ENCODE data around the gene IL17REL.

DNA sequence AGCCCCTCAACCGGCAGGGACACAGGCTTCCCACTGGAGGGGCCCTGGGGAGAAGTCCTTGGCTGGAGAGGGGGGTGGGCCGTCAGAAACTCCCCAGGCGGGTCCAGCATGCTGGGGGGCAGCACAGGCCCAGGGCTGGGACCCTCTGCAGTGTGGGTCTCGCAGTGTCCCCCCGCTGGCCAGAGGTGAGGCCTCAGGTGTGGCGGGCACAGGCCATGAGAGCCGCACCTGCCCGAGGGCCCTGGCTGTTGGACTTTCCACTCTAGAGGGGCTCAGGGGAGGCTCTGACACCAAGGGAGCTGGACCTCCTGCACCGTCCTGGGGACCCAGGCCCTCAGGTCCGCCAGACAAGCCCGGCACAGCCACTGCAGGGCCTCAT is 62.7 kb downstream of the IL17REL start:
- TF ChIP-seq CREB1 (IDR thresholded peaks at IDR 0.05; ENCODE audit: low read depth) (no peak), CHD2 (IDR thresholded peaks at IDR 0.05; ENCODE audit: borderline replicate concordance, low read depth, low read length) (no peak)
- TF ChIP-seq, protein P1, sequence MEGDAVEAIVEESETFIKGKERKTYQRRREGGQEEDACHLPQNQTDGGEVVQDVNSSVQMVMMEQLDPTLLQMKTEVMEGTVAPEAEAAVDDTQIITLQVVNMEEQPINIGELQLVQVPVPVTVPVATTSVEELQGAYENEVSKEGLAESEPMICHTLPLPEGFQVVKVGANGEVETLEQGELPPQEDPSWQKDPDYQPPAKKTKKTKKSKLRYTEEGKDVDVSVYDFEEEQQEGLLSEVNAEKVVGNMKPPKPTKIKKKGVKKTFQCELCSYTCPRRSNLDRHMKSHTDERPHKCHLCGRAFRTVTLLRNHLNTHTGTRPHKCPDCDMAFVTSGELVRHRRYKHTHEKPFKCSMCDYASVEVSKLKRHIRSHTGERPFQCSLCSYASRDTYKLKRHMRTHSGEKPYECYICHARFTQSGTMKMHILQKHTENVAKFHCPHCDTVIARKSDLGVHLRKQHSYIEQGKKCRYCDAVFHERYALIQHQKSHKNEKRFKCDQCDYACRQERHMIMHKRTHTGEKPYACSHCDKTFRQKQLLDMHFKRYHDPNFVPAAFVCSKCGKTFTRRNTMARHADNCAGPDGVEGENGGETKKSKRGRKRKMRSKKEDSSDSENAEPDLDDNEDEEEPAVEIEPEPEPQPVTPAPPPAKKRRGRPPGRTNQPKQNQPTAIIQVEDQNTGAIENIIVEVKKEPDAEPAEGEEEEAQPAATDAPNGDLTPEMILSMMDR (IDR thresholded peaks at IDR 0.05 in 2 of 3, conservative IDR thresholded peaks at IDR 0.05 in 1 of 3; ENCODE audit: control insufficient read depth in 2 of 3, extremely low read depth in 1 of 3, insufficient read depth in 1 of 3, low read depth in 3 of 3, low read length in 3 of 3): no peak
